SKM-1 (cell line): ENCODE measurements around the gene SLC27A3.
"Not testable (repeated sequence)": the region's sequence is repeated elsewhere in the genome, so short reads cannot be mapped to it uniquely, and the experiment has no call there.

Experiments
- DNase-seq: peaks from one replicate; lab custom pipeline; 2025; ENCODE audit not compliant: unreplicated experiment; lab: John Stamatoyannopoulos, UW

Gene SLC27A3

GRCh38 chr1:153763365-153764225 lies 11.6 kb upstream of the SLC27A3 start:
- no peak for DNase-seq

GRCh38 chr1:153764310-153764709 lies 10.9 kb upstream of the SLC27A3 start:
- no peak for DNase-seq

GRCh38 chr1:153766663-153767062 lies 8.5 kb upstream of the SLC27A3 start:
- not testable (repeated sequence) for DNase-seq

GRCh38 chr1:153767519-153767918 lies 7.7 kb upstream of the SLC27A3 start:
- no peak for DNase-seq

GRCh38 chr1:153768316-153769181 lies 6.7 kb upstream of the SLC27A3 start:
- no peak for DNase-seq

- peak; percentile 39 for DNase-seq
These were observed 6.0 kb upstream of the SLC27A3 start for GRCh38 chr1:153769221-153769620.

GRCh38 chr1:153770797-153771196 lies 4.4 kb upstream of the SLC27A3 start:
- no peak for DNase-seq

GRCh38 chr1:153771261-153771660 lies 3.9 kb upstream of the SLC27A3 start:
- DNase-seq = no peak

- no peak for DNase-seq
These were observed 3.2 kb upstream of the SLC27A3 start for GRCh38 chr1:153771841-153772593.

GRCh38 chr1:153773096-153773921 lies 1.9 kb upstream of the SLC27A3 start:
- peak; percentile 70 for DNase-seq

- no peak for DNase-seq
These were observed 1.1 kb upstream of the SLC27A3 start for GRCh38 chr1:153774026-153774595.

- DNase-seq = no peak
These were observed 486 bp downstream of the SLC27A3 start for GRCh38 chr1:153775458-153776327.

GRCh38 chr1:153776352-153776751 lies 1.1 kb downstream of the SLC27A3 start:
- DNase-seq = no peak

GRCh38 chr1:153776845-153777370 lies 1.7 kb downstream of the SLC27A3 start:
- no peak for DNase-seq

- DNase-seq = no peak
These were observed 2.4 kb downstream of the SLC27A3 start for GRCh38 chr1:153777648-153778047.

- DNase-seq = no peak
These were observed 3.0 kb downstream of the SLC27A3 start for GRCh38 chr1:153778051-153778823.

GRCh38 chr1:153778824-153779519 lies 3.8 kb downstream of the SLC27A3 start:
- no peak for DNase-seq
